Neuronal stem cell (in vitro differentiated cells): ENCODE measurements around the gene KRI1.

Experiments used
- DNase-seq: peaks from one replicate; pipeline ENCODE4 v3.0.0-alpha.2; 2013; ENCODE audit warnings: low spot score
- H2AFZ ChIP-seq: one replicate; pipeline ENCODE4 v1.6.1; 2013; ENCODE audit warnings: mild to moderate bottlenecking, low read length, inconsistent platforms
- H2AK5ac ChIP-seq: 2 replicates; pipeline ENCODE4 v1.6.1; 2013; ENCODE audit warnings: low read depth, mild to moderate bottlenecking, inconsistent platforms, low read length, moderate library complexity, mixed read lengths
- H2BK120ac ChIP-seq: 2 replicates; pipeline ENCODE4 v1.6.1; 2013; ENCODE audit warnings: low read depth, mild to moderate bottlenecking, inconsistent platforms, low read length, moderate library complexity, mixed read lengths
- H2BK12ac ChIP-seq: one replicate; pipeline ENCODE4 v1.6.1; 2013; ENCODE audit warnings: low read length, inconsistent platforms
- H2BK15ac ChIP-seq: 2 replicates; pipeline ENCODE4 v1.6.1; 2013; ENCODE audit warnings: mild to moderate bottlenecking, low read length, inconsistent platforms, mixed read lengths
- H2BK5ac ChIP-seq: one replicate; pipeline ENCODE4 v1.6.1; 2013; ENCODE audit warnings: inconsistent platforms, mild to moderate bottlenecking, low read length, moderate library complexity
- H3K14ac ChIP-seq: one replicate; pipeline ENCODE4 v1.6.1; 2013; ENCODE audit warnings: low read length, inconsistent platforms
- H3K18ac ChIP-seq: 2 replicates; pipeline ENCODE4 v1.6.1; 2013; ENCODE audit warnings: low read length, inconsistent platforms
- H3K23ac ChIP-seq: 2 replicates; pipeline ENCODE4 v1.6.1; 2013; ENCODE audit warnings: low read depth, mild to moderate bottlenecking, mixed read lengths, low read length, inconsistent platforms; ENCODE audit not compliant: poor library complexity
- H3K27ac ChIP-seq: replicated peaks from 3 replicates; pipeline ENCODE4 v1.5.1; 2013; ENCODE audit warnings: low read length, inconsistent platforms
- H3K27me3 ChIP-seq, 3 experiments: 2 replicates each; pipeline ENCODE4 v1.6.1; 2013; ENCODE audit warnings: low read length in 3 of 3, mild to moderate bottlenecking in 2 of 3, inconsistent platforms in 1 of 3, low read depth in 1 of 3, mixed read lengths in 1 of 3, moderate library complexity in 1 of 3; ENCODE audit not compliant: control insufficient read depth in 3 of 3, insufficient read depth in 3 of 3
- H3K36me3 ChIP-seq, 2 donors: replicated peaks in 1 of 2; 2 replicates each; pipeline ENCODE4 v1.6.1; 2013; ENCODE audit warnings: low read length in 2 of 2; ENCODE audit not compliant: control insufficient read depth in 2 of 2, insufficient read depth in 2 of 2
- H3K4ac ChIP-seq: 2 replicates; pipeline ENCODE4 v1.6.1; 2013; ENCODE audit warnings: inconsistent platforms, mild to moderate bottlenecking, low read length, moderate library complexity
- H3K4me1 ChIP-seq, 2 donors: 1 replicate in 1 of 2; 2 replicates in 1 of 2; pipeline ENCODE4 v1.6.1; 2013; ENCODE audit warnings: low read length in 2 of 2, low read depth in 1 of 2; ENCODE audit not compliant: control insufficient read depth in 2 of 2, insufficient read depth in 1 of 2
- H3K4me2 ChIP-seq: one replicate; pipeline ENCODE4 v1.6.1; 2013; ENCODE audit warnings: mild to moderate bottlenecking, low read length, inconsistent platforms; ENCODE audit not compliant: insufficient read depth, poor library complexity, severe bottlenecking
- H3K4me3 ChIP-seq, 2 donors: 2 replicates each; pipeline ENCODE4 v1.5.1; 2013; ENCODE audit warnings: low read length in 2 of 2, mild to moderate bottlenecking in 2 of 2, inconsistent platforms in 1 of 2, moderate library complexity in 1 of 2
- H3K79me1 ChIP-seq: one replicate; pipeline ENCODE4 v1.6.1; 2013; ENCODE audit warnings: low read depth, mild to moderate bottlenecking, inconsistent platforms, low read length, moderate library complexity
- H3K9ac ChIP-seq: one replicate; pipeline ENCODE4 v1.6.1; 2013; ENCODE audit warnings: mild to moderate bottlenecking, low read depth, low read length, inconsistent platforms; ENCODE audit not compliant: poor library complexity
- H3K9me3 ChIP-seq, 2 donors: replicated peaks in 1 of 2; 2 replicates each; pipeline versions ENCODE3 to v1.6.1; 2013; ENCODE audit warnings: low read length in 2 of 2, mild to moderate bottlenecking in 2 of 2, inconsistent platforms in 1 of 2, low read depth in 1 of 2, mixed read lengths in 1 of 2, moderate library complexity in 1 of 2; ENCODE audit not compliant: control insufficient read depth in 2 of 2, insufficient read depth in 1 of 2
- H4K8ac ChIP-seq: one replicate; pipeline ENCODE4 v1.6.1; 2013; ENCODE audit warnings: low read depth, mild to moderate bottlenecking, inconsistent platforms, low read length, moderate library complexity
- H4K91ac ChIP-seq: one replicate; pipeline ENCODE4 v1.6.1; 2013; ENCODE audit warnings: low read length, low read depth, mild to moderate bottlenecking, inconsistent platforms; ENCODE audit not compliant: poor library complexity
- WGBS, 2 donors: extraction: QIAGEN DNeasy Blood & Tissue Kit; methylation state at CpG; one replicate each; pipeline ENCODE4 v1.1.7; 2013; ENCODE audit warnings: missing lambda C conversion rate in 2 of 2, mixed read lengths in 1 of 2; ENCODE audit not compliant: insufficient read length in 2 of 2, insufficient replicate concordance in 1 of 2; ENCODE audit errors: extremely low coverage in 2 of 2; 5-methylcytosine and 5-hydroxymethylcytosine counted together

Gene KRI1

DNA sequence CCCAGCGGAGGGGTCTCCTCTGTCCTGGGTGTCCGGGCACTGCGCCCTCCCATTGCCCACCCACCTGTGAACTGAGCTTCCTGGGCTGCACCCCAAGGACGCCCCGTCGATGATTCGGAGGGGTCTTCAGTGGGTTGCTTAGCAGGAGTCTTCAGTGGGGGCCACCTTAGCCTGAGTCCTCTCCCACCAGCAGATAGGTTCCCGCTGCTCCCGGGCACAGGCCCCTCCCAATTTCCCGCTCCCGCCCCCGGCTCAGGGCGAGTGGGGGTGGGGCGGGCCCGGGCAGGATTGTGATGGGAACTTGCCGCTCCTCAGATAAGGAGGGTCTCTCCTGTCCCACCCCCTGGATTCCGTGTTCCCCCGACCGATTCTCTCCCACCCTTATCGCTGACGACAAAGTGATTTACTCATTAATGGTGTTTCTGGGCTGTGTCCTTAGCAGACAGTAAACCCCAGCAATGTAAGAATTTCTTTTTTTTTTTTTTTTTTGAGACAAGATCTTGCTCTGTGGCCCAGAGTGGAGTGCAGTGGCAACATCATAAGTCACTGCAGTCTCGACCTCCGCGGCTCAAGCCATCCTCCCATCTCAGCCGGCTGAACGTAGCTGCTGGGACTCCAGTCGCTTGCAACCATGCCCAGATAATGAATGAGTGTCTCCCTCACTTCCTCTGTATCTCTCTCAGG is 47.9 kb downstream of the KRI1 start:
- H3K4me3 ChIP-seq: peak overlapping the region; percentile 23 to 87

DNA sequence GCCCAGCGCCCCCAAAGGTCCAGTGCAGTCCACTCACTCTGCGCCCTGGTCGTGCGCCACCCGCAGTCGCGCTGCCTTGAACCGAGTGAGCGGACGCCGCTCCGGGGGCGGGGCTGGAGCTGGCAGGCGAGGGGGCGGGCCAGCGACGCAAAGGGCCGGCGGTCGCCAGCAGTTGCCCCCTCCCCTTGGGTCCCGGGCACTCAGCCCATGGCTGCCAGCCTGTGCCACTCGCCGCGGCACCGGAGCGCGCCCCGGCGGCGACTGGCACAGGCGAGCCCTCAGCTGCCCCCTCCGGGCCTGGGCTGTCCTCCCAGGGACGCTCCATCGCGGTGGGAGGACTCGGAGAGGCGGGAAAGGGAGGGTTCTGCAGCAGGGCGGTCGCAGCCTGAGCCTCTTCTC is 48.5 kb downstream of the KRI1 start, which contains the start of gene S1PR5:
Gene S1PR5, minus strand, starts transcription at position 87 of the 399 bp plus-strand sequence. CDS start 2,436 bp downstream, outside the sequence.
- peak within 1 kb of the TSS; percentile 91 for H2AK5ac ChIP-seq
- no CpG with 5 or more reads among the region's 39 CpGs for WGBS, 2 donors
- peak within 1 kb of the TSS; percentile 78 for H2BK120ac ChIP-seq
- H3K14ac ChIP-seq: peak within 1 kb of the TSS; percentile 32
- H3K4me1 ChIP-seq: peaks cover 11 to 17% of the 10 kb centered on the region in 2 donors
- peak within 1 kb of the TSS; percentile 97 for H3K18ac ChIP-seq
- H3K4me3 ChIP-seq: peak within 1 kb of the TSS; percentile 23 to 87
- H3K4ac ChIP-seq: no peak within 1 kb of the TSS
- H3K79me1 ChIP-seq: peaks cover 2% of the 10 kb centered on the region
- peaks cover 0 to 3% of the 10 kb centered on the region in 2 donors for H3K9me3 ChIP-seq
- H4K8ac ChIP-seq: no peak within 1 kb of the TSS
- H2BK5ac ChIP-seq: peak within 1 kb of the TSS; percentile 71
- H2AFZ ChIP-seq: peak within 1 kb of the TSS; percentile 52
- H2BK15ac ChIP-seq: peak within 1 kb of the TSS; percentile 99
- H3K27ac ChIP-seq: no peak within 1 kb of the TSS
- H3K23ac ChIP-seq: peak within 1 kb of the TSS; percentile 5
- H3K36me3 ChIP-seq: peaks cover 0 to 3% of the 10 kb centered on the region in 2 donors
- H4K91ac ChIP-seq: peak within 1 kb of the TSS; percentile 48
- H3K9ac ChIP-seq: peak within 1 kb of the TSS; percentile 75
- peak within 1 kb of the TSS; percentile 68 for H2BK12ac ChIP-seq
- peak within 1 kb of the TSS; percentile 71 for H3K4me2 ChIP-seq
- H3K27me3 ChIP-seq: peaks cover 0 to 91% (median 50%) of the 10 kb centered on the region in 3 experiments
- DNase-seq: no peak

More for the DNA sequence above, 47.9 kb downstream of the KRI1 start:
- peak overlapping the region; percentile 52 for H2AFZ ChIP-seq
- peak overlapping the region; percentile 99 for H2BK15ac ChIP-seq
- H3K79me1 ChIP-seq: peaks cover 2% of the 10 kb centered on the region
- H2BK120ac ChIP-seq: peak overlapping the region; percentile 78
- WGBS, 2 donors: no CpG with 5 or more reads among the region's 27 CpGs
- no peak for DNase-seq
- peak overlapping the region; percentile 71 for H3K4me2 ChIP-seq
- H3K14ac ChIP-seq: no peak overlapping the region
- H2BK12ac ChIP-seq: peak overlapping the region; percentile 68
- H3K27ac ChIP-seq: no peak overlapping the region
- H4K8ac ChIP-seq: no peak overlapping the region
- H3K23ac ChIP-seq: no peak overlapping the region
- no peak overlapping the region for H3K4ac ChIP-seq
- H4K91ac ChIP-seq: peak overlapping the region; percentile 48
- peak overlapping the region; percentile 91 for H2AK5ac ChIP-seq
- peak overlapping the region; percentile 62 for H2BK5ac ChIP-seq
- H3K27me3 ChIP-seq: peaks cover 0 to 85% (median 49%) of the 10 kb centered on the region in 3 experiments
- peak overlapping the region; percentile 97 for H3K18ac ChIP-seq
- peaks cover 0 to 3% of the 10 kb centered on the region in 2 donors for H3K9me3 ChIP-seq
- peaks cover 0 to 3% of the 10 kb centered on the region in 2 donors for H3K36me3 ChIP-seq
- peaks cover 11 to 17% of the 10 kb centered on the region in 2 donors for H3K4me1 ChIP-seq
- no peak overlapping the region for H3K9ac ChIP-seq

DNA sequence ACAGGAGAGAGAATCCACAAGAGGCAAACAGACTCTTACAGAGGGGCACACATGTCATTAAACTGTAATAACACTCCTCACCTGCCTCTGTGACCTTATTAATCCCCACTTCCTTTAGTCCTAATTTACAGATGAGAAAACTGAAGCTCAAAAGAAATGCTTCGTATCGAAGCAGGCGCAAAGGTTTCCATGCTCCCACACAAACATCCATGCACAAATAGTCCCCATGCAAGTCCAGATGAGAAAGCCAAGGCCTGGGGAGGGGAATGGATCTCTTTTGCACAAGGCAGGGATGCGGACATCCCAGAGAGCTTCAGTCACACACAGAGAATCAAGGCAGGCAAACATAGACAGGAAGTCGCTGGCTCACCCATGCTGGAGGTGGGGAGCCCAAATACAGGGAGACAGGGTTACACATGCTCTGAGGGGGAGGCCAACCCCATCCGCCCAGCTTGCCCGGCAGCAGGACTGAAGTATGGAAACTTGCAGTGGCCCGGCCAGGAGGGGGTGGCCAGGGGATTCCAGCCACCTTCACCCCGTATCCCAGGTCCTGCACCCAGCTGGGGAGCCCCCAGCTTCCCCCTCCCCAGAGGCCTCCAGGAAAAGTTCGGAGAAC is 49.0 kb downstream of the KRI1 start:
- Histone ChIP-seq H2BK15ac (peak overlapping the region; percentile 99), H3K4ac (no peak overlapping the region), H2BK5ac (peak overlapping the region; percentile 71), H3K79me1 (peaks cover 2% of the 10 kb centered on the region), H2AK5ac (peak overlapping the region; percentile 91), H3K27me3 (peaks cover 0 to 94% (median 50%) of the 10 kb centered on the region in 3 experiments), H2AFZ (peak overlapping the region; percentile 52), H4K8ac (no peak overlapping the region), H3K4me1 (peaks cover 11 to 17% of the 10 kb centered on the region in 2 donors), H3K4me2 (peak overlapping the region; percentile 71), H3K4me3 (peak overlapping the region; percentile 13 to 87), H3K23ac (peak overlapping the region; percentile 5), H3K9me3 (peaks cover 0 to 3% of the 10 kb centered on the region in 2 donors), H3K9ac (peak overlapping the region; percentile 75), H3K36me3 (peaks cover 0 to 3% of the 10 kb centered on the region in 2 donors), H2BK12ac (peak overlapping the region; percentile 63), H4K91ac (no peak overlapping the region), H2BK120ac (peak overlapping the region; percentile 78), H3K18ac (peak overlapping the region; percentile 97), H3K14ac (peak overlapping the region; percentile 32), H3K27ac (no peak overlapping the region)
- no peak for DNase-seq
- no CpG with 5 or more reads among the region's 10 CpGs for WGBS, 2 donors

DNA sequence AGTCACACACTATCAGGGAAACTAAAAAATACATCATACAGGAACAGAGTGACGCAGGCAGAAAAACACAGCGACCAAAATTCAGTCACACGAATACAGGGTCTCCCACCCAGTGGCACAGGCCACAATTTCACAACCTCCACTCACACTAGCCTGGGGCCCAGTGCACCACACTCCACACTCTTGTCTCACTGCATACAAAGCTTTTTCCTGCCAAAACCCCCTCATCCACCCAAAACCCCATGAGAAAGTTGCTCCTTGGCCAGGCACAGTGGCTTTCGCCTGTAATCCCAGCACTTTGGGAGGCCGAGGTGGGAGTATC is 49.8 kb downstream of the KRI1 start:
- no peak overlapping the region for H3K4me2 ChIP-seq
- no peak overlapping the region for H3K9ac ChIP-seq

More for the DNA sequence above, 49.8 kb downstream of the KRI1 start:
- Histone ChIP-seq H4K8ac (no peak overlapping the region), H2AFZ (no peak overlapping the region), H3K18ac (no peak overlapping the region), H3K23ac (no peak overlapping the region), H3K79me1 (peaks cover 2% of the 10 kb centered on the region), H2AK5ac (no peak overlapping the region), H2BK5ac (no peak overlapping the region), H3K27me3 (peaks cover 0 to 92% (median 50%) of the 10 kb centered on the region in 3 experiments), H3K4me1 (peaks cover 11 to 17% of the 10 kb centered on the region in 2 donors), H3K14ac (no peak overlapping the region), H3K27ac (no peak overlapping the region), H3K4me3 (no peak overlapping the region), H3K36me3 (peaks cover 0 to 3% of the 10 kb centered on the region in 2 donors), H2BK15ac (no peak overlapping the region), H3K9me3 (peaks cover 0 to 3% of the 10 kb centered on the region in 2 donors), H2BK120ac (no peak overlapping the region), H3K4ac (no peak overlapping the region), H4K91ac (no peak overlapping the region), H2BK12ac (peak overlapping the region; percentile 17)
- DNase-seq: no peak
- WGBS, 2 donors: no CpG with 5 or more reads among the region's 5 CpGs
